ENCODE data around the gene APOA5.
A peak's percentile ranks its signal among the peaks of the same experiment; 100 is the strongest.

APOA5 gene

GRCh38 chr11:116796548-116796947, 4.9 kb upstream of the APOA5 start:
- DNase-seq (ENCODE audit: low read depth) = no peak
- no peak for TF ChIP-seq CTCF (IDR thresholded peaks at IDR 0.05; ENCODE audit: insufficient read depth, low read depth, low read length, missing control alignments)
- no peak overlapping the region for H3K4me3 ChIP-seq (ENCODE audit: low read depth, low read length)

DNA sequence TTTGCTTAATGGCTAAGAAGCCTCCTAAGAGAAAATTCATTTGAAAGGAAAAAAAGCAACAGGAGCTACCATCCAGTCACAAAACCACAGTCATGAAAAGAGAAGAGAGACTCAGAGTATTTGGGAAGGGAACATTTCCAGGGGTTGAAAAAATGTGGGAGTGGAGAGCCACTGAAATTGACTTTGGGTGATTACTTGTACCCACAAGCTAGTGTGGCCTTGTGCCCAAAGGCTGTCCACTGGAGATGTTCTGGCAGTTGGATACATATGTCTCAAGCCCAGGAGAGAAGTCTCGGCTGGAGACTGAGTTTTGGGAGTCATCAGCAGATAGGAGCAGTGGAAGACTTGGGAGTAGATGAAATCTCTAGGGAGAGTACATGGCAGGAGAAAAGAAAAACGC, 3.2 kb upstream of the APOA5 start:
- DNase-seq (ENCODE audit: low read depth) = no peak
- no peak overlapping the region for H3K4me3 ChIP-seq (ENCODE audit: low read depth, low read length)
- no peak for TF ChIP-seq CTCF (IDR thresholded peaks at IDR 0.05; ENCODE audit: insufficient read depth, low read depth, low read length, missing control alignments)

DNA sequence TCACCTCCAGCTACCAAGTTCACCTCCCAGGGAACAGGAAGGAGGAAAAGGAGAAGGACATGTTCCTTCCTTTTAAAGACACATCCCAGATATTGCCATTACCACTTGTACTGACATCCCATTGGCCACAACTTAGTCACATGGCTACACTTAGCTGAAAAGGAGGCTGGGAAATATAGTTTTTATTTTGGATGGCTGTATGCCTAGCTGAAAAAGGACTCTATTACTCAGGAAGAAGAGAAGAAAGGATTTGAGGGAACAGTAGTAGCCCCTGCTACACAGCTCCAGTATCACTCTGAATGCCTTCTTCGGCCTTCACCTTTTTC, 2.1 kb upstream of the APOA5 start:
- no peak overlapping the region for H3K4me3 ChIP-seq (ENCODE audit: low read depth, low read length)
- DNase-seq (ENCODE audit: low read depth) = no peak
- no peak for TF ChIP-seq CTCF (IDR thresholded peaks at IDR 0.05; ENCODE audit: insufficient read depth, low read depth, low read length, missing control alignments)

DNA sequence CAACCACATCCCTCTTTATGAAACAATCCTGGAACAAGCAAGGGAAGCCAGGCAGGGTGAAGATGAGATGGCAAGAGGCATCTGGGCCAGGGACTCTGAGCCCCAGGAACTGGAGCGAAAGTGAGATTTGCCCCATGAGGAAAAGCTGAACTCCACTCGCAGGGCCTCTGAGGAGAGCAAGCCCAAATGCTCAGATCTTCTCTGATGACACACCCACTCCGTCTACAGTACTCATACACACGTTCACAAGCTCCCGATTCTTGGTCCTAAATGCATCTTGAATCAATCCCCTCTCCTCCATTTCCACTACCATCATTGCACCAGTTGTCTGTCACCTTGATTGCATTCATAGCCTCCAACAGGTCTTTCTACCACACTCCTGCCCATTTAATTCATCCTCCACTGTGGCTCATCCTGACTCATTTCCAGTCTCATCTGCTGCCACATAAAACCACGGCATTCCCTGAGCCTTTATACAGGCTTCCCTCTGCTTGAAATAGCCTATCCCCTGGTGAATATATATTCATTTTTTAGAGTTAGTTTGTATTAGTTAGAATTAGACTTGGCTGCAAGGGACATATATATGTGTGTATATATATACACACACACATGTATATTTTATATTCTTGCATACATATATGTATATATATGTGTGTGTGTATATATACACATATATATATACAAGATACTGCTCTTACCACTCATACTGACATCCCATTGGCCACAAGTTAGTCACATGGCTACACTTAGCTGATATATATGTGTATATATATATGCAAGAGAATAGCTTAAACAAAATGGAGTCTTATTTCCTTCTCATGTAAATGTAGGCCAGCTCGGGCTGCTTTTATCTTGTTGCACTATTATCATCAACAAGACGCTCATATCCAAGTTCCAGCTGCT, 1.4 kb upstream of the APOA5 start:
- DNase-seq (ENCODE audit: low read depth) = no peak
- no peak overlapping the region for H3K4me3 ChIP-seq (ENCODE audit: low read depth, low read length)
- TF ChIP-seq CTCF (IDR thresholded peaks at IDR 0.05; ENCODE audit: insufficient read depth, low read depth, low read length, missing control alignments) = no peak

GRCh38 chr11:116792144-116792868, 627 bp upstream of the APOA5 start:
- no peak for DNase-seq (ENCODE audit: low read depth)
- TF ChIP-seq CTCF (IDR thresholded peaks at IDR 0.05; ENCODE audit: insufficient read depth, low read depth, low read length, missing control alignments) = no peak
- H3K4me3 ChIP-seq (ENCODE audit: low read depth, low read length) = no peak overlapping the region

GRCh38 chr11:116791002-116791812, 472 bp downstream of the APOA5 start:
- DNase-seq (ENCODE audit: low read depth) = peak; percentile 73
- peak; percentile 88 for TF ChIP-seq CTCF (IDR thresholded peaks at IDR 0.05; ENCODE audit: insufficient read depth, low read depth, low read length, missing control alignments)
- H3K4me3 ChIP-seq (ENCODE audit: low read depth, low read length) = no peak overlapping the region

Measured in GM12865 (cell line).